Sigmoid colon (tissue), 4 donors: ENCODE data around the gene ALKBH3.

Source experiments
- EP300 ChIP-seq, 4 donors: sonication (generic); formaldehyde crosslinking; IDR thresholded peaks; one replicate each; pipeline ENCODE4 v1.6.1; 2017; ENCODE audit warnings: antibody characterized with exemption in 4 of 4
- POLR2A ChIP-seq, 2 donors: fragments of 450-650 bp; IDR thresholded peaks; one replicate each; pipeline ENCODE4 v1.6.1; 2016; ENCODE audit warnings: antibody characterized with exemption in 2 of 2, mild to moderate bottlenecking in 2 of 2, moderate library complexity in 2 of 2
- POLR2AphosphoS5 ChIP-seq, 4 donors: sonication (generic); formaldehyde crosslinking; IDR thresholded peaks; one replicate each; pipeline ENCODE4 v1.6.1; 2017; ENCODE audit warnings: antibody characterized with exemption in 4 of 4
- TF ChIP-seq, protein P1 (sequence below), 4 experiments: fragments of 450-650 bp in 3 of 4; fragments of 200-600 bp in 1 of 4; IDR thresholded peaks; one replicate each; pipeline ENCODE4 v1.5.1; 2016 to 2019; ENCODE audit warnings: antibody characterized with exemption in 4 of 4, mild to moderate bottlenecking in 3 of 4, moderate library complexity in 2 of 4

DNA sequence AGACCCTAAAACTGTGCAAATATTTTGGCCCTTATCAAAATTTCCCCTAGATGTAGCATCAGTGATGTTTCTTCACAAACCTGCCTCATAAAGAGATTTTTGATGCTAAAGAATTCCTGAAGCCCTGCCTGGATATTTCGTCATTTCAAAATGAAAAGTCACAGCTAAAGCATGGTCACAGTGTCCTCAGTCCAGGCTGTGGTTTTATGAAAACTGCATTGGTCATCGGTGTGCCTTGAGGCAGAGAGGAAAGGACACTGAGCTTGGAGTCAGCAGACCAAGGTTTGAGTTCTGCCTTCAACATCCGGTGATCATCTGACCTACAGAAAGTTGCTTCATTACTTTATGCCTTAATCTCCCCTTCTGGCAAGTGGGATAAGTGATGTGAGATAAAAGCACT, 34.8 kb upstream of the ALKBH3 start:
- TF ChIP-seq, protein P1, sequence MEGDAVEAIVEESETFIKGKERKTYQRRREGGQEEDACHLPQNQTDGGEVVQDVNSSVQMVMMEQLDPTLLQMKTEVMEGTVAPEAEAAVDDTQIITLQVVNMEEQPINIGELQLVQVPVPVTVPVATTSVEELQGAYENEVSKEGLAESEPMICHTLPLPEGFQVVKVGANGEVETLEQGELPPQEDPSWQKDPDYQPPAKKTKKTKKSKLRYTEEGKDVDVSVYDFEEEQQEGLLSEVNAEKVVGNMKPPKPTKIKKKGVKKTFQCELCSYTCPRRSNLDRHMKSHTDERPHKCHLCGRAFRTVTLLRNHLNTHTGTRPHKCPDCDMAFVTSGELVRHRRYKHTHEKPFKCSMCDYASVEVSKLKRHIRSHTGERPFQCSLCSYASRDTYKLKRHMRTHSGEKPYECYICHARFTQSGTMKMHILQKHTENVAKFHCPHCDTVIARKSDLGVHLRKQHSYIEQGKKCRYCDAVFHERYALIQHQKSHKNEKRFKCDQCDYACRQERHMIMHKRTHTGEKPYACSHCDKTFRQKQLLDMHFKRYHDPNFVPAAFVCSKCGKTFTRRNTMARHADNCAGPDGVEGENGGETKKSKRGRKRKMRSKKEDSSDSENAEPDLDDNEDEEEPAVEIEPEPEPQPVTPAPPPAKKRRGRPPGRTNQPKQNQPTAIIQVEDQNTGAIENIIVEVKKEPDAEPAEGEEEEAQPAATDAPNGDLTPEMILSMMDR (IDR thresholded peaks at IDR 0.05): no peak
- TF ChIP-seq POLR2A (IDR thresholded peaks at IDR 0.05) (no peak), POLR2AphosphoS5 (IDR thresholded peaks at IDR 0.05) (no peak), EP300 (IDR thresholded peaks at IDR 0.05) (no peak)
